GM19351 (cell line): ENCODE results near the gene SCN1A.
"Not testable (repeated sequence)": the region's sequence is repeated elsewhere in the genome, so short reads cannot be mapped to it uniquely, and the experiment has no call there.

Experiments
- ATAC-seq: cut with Tn5 transposase; IDR thresholded peaks from one replicate; pipeline ENCODE4 v1.9.1; 2021; ENCODE audit warnings: mild to moderate bottlenecking, moderate library complexity; ENCODE audit not compliant: unreplicated experiment

Gene SCN1A

GRCh38 chr2:166135849-166136258 is 8.0 kb upstream of the SCN1A start:
- ATAC-seq = no peak

- ATAC-seq = no peak
Observed at GRCh38 chr2:166135152-166135848, 7.5 kb upstream of the SCN1A start.

GRCh38 chr2:166134252-166135151 is 6.7 kb upstream of the SCN1A start:
- ATAC-seq = no peak

GRCh38 chr2:166133653-166134052 is 5.8 kb upstream of the SCN1A start:
- no peak for ATAC-seq

- ATAC-seq = no peak
Observed at GRCh38 chr2:166128156-166128505, 311 bp upstream of the SCN1A start.

- ATAC-seq = no peak
Observed at GRCh38 chr2:166126007-166126639, 1.7 kb downstream of the SCN1A start.

GRCh38 chr2:166125557-166125956 is 2.3 kb downstream of the SCN1A start:
- ATAC-seq = no peak

GRCh38 chr2:166118180-166118579 is 9.6 kb downstream of the SCN1A start:
- no peak for ATAC-seq

GRCh38 chr2:166117491-166117890 is 10.3 kb downstream of the SCN1A start:
- ATAC-seq = no peak

- no peak for ATAC-seq
Observed at GRCh38 chr2:166115589-166115988, 12.2 kb downstream of the SCN1A start.

GRCh38 chr2:166112193-166112605 is 15.6 kb downstream of the SCN1A start:
- no peak for ATAC-seq

- ATAC-seq = peak; percentile 49
Observed at GRCh38 chr2:166106431-166107015, 21.3 kb downstream of the SCN1A start.

- no peak for ATAC-seq
Observed at GRCh38 chr2:166104773-166105172, 23.0 kb downstream of the SCN1A start.

GRCh38 chr2:166104084-166104483 is 23.7 kb downstream of the SCN1A start:
- no peak for ATAC-seq

- ATAC-seq = not testable (repeated sequence)
Observed at GRCh38 chr2:166103277-166103676, 24.5 kb downstream of the SCN1A start.

- ATAC-seq = no peak
Observed at GRCh38 chr2:166094325-166094724, 33.5 kb downstream of the SCN1A start.

- no peak for ATAC-seq
Observed at GRCh38 chr2:166092889-166093288, 34.9 kb downstream of the SCN1A start.

GRCh38 chr2:166091439-166091838 is 36.4 kb downstream of the SCN1A start:
- ATAC-seq = no peak

- no peak for ATAC-seq
Observed at GRCh38 chr2:166090908-166091307, 36.9 kb downstream of the SCN1A start.

GRCh38 chr2:166090346-166090745 is 37.5 kb downstream of the SCN1A start:
- no peak for ATAC-seq

GRCh38 chr2:166088634-166089033 is 39.2 kb downstream of the SCN1A start:
- ATAC-seq = no peak
